Right kidney (tissue), 9 donors: ENCODE results near the gene PAN3.
"Not testable (repeated sequence)": the region's sequence is repeated elsewhere in the genome, so short reads cannot be mapped to it uniquely, and the experiment has no call there.

ENCODE experiments used
- DNase-seq: peaks from one replicate; pipeline ENCODE4 v3.0.0-alpha.2; 2016
- long read RNA-seq, 8 donors: transcript quantifications; one replicate each; lab custom pipeline, GENCODE V29; 2026

Gene PAN3
- long read RNA-seq, donor 1: 0 reads
- long read RNA-seq, donor 2, partial matches to known transcripts: 18 of 18 reads
- long read RNA-seq, donor 2, other reads (novel, unspliced or antisense): 0 of 18 reads
- long read RNA-seq, donor 3: 0 reads
- long read RNA-seq, donor 4, full-length matches to known transcripts: 1 of 1 reads
- long read RNA-seq, donor 4, partial matches to known transcripts: 0 of 1 reads
- long read RNA-seq, donor 4, other reads (novel, unspliced or antisense): 0 of 1 reads
- long read RNA-seq, donor 5, partial matches to known transcripts: 0 of 2 reads
- long read RNA-seq, donor 5, other reads (novel, unspliced or antisense): 0 of 2 reads
- long read RNA-seq, donor 6: 0 reads
- long read RNA-seq, donor 7, partial matches to known transcripts: 28 of 29 reads
- long read RNA-seq, donor 7, other reads (novel, unspliced or antisense): 0 of 29 reads
- long read RNA-seq, donor 8, partial matches to known transcripts: 0 of 1 reads
- long read RNA-seq, donor 8, other reads (novel, unspliced or antisense): 0 of 1 reads

GRCh38 chr13:28138012-28138755 is at the start of gene PAN3:
PAN3 (plus strand) TSS chr13:28138545; CDS start chr13:28138658, 113 bp downstream.
- peak; percentile 97 for DNase-seq

GRCh38 chr13:28089065-28089464 is 49.3 kb upstream of the PAN3 start:
- DNase-seq: no peak

- no peak for DNase-seq
Observed at GRCh38 chr13:28092431-28092830, 45.9 kb upstream of the PAN3 start.

GRCh38 chr13:28093881-28094280 is 44.5 kb upstream of the PAN3 start:
- DNase-seq: no peak

- DNase-seq: no peak
Observed at GRCh38 chr13:28094306-28094705, 44.0 kb upstream of the PAN3 start.

- no peak for DNase-seq
Observed at GRCh38 chr13:28097503-28097902, 40.8 kb upstream of the PAN3 start.

- peak; percentile 9 for DNase-seq
Observed at GRCh38 chr13:28099396-28100149, 38.8 kb upstream of the PAN3 start.

GRCh38 chr13:28100150-28101121 is 37.9 kb upstream of the PAN3 start, which contains the start of gene FLT3:
FLT3 (minus strand) TSS chr13:28100576; CDS start chr13:28100510, 66 bp downstream.
- DNase-seq: peak; percentile 82

- not testable (repeated sequence) for DNase-seq
Observed at GRCh38 chr13:28101886-28102285, 36.5 kb upstream of the PAN3 start.

GRCh38 chr13:28106976-28107375 is 31.4 kb upstream of the PAN3 start:
- no peak for DNase-seq

- DNase-seq: no peak
Observed at GRCh38 chr13:28110414-28110813, 27.9 kb upstream of the PAN3 start.

GRCh38 chr13:28116736-28117135 is 21.6 kb upstream of the PAN3 start:
- DNase-seq: no peak

- no peak for DNase-seq
Observed at GRCh38 chr13:28117689-28118377, 20.5 kb upstream of the PAN3 start.

GRCh38 chr13:28120317-28120716 is 18.0 kb upstream of the PAN3 start:
- no peak for DNase-seq

- no peak for DNase-seq
Observed at GRCh38 chr13:28121224-28121623, 17.1 kb upstream of the PAN3 start.

- DNase-seq: no peak
Observed at GRCh38 chr13:28128030-28128429, 10.3 kb upstream of the PAN3 start.

GRCh38 chr13:28128926-28129325 is 9.4 kb upstream of the PAN3 start:
- no peak for DNase-seq

GRCh38 chr13:28129911-28130693 is 8.2 kb upstream of the PAN3 start:
- DNase-seq: no peak

- no peak for DNase-seq
Observed at GRCh38 chr13:28131646-28132045, 6.7 kb upstream of the PAN3 start.

- DNase-seq: peak; percentile 8
Observed at GRCh38 chr13:28136916-28137315, 1.4 kb upstream of the PAN3 start.
